Transverse colon (tissue), 4 donors: ENCODE results near the gene KTI12. TPM values are rescaled to one million over a fixed set of nuclear protein-coding genes. Genes with fewer than 3 reads are reported as not detected.
"Not testable (repeated sequence)": the region's sequence is repeated elsewhere in the genome, so short reads cannot be mapped to it uniquely, and the experiment has no call there.

Experiments used
- DNase-seq: peaks from one replicate; pipeline ENCODE4 v3.0.0-alpha.2; 2019
- H3K27ac ChIP-seq, 4 donors: fragments of 200-600 bp; sonication (generic); 2 replicates each; pipeline ENCODE4 v1.5.1; 2016 to 2018; ENCODE audit warnings: inconsistent platforms in 4 of 4
- H3K27me3 ChIP-seq: fragments of 200-600 bp; sonication (generic); 2 replicates; pipeline ENCODE4 v1.5.1; 2017; ENCODE audit warnings: inconsistent platforms
- H3K36me3 ChIP-seq, 4 donors: fragments of 200-600 bp; sonication (generic); 2 replicates each; pipeline ENCODE4 v1.5.1; 2017 to 2019; ENCODE audit warnings: inconsistent platforms in 4 of 4
- H3K4me1 ChIP-seq, 4 donors: fragments of 200-600 bp; sonication (generic); 2 replicates each; pipeline ENCODE4 v1.5.1; 2017 to 2020; ENCODE audit warnings: inconsistent platforms in 4 of 4
- H3K4me3 ChIP-seq, 4 donors: fragments of 200-600 bp; sonication (generic); 1 replicate in 1 of 4; 2 replicates in 3 of 4; pipeline versions ENCODE4 v1.5.1 to v1.6.1; 2017 to 2019; ENCODE audit warnings: inconsistent platforms in 4 of 4
- H3K9me3 ChIP-seq, 2 donors: fragments of 200-600 bp; sonication (generic); 2 replicates each; pipeline ENCODE4 v1.5.1; 2017 to 2019; ENCODE audit warnings: inconsistent platforms in 2 of 2
- EP300 ChIP-seq: sonication (generic); formaldehyde crosslinking; IDR thresholded peaks from one replicate; pipeline ENCODE4 v1.6.1; 2017; ENCODE audit warnings: antibody characterized with exemption, low read depth
- POLR2A ChIP-seq: fragments of 450-650 bp; IDR thresholded peaks from one replicate; pipeline ENCODE4 v1.6.1; 2016; ENCODE audit warnings: antibody characterized with exemption, mild to moderate bottlenecking, moderate library complexity
- POLR2AphosphoS5 ChIP-seq, 3 donors: sonication (generic); formaldehyde crosslinking; IDR thresholded peaks; one replicate each; pipeline ENCODE4 v1.6.1; 2016; ENCODE audit warnings: antibody characterized with exemption in 3 of 3
- WGBS, 2 donors: methylation state at CpG; one replicate each; pipeline ENCODE4 v1.1.5; 2018; ENCODE audit warnings: low coverage in 1 of 2; 5-methylcytosine and 5-hydroxymethylcytosine counted together
- in situ Hi-C, 4 donors: fragments of 200-750 bp; cut with MboI; loops; one replicate each; pipeline versions ENCODE4 v1.15.0 to v1.15.1; 2017; ENCODE audit warnings: low sequenced_read_pairs in 3 of 4, low pct_ligation_motif_present in 1 of 4, low pct_unique_long_range_greater_than_20kb in 1 of 4
- intact Hi-C: fragments of 100-400 bp; cut with DNase I; formaldehyde crosslinking; loops from one replicate; pipeline ENCODE4 v1.15.1; 2023; ENCODE audit warnings: low total_unique reads
- total RNA-seq, 4 donors: library from RNA; depleted of rRNA; stranded (reverse); fragments of >200 nt; gene quantifications; one replicate each; pipeline ENCODE4 v1.1.0, GENCODE V29; 2016
- TF ChIP-seq, protein P1 (sequence below), 5 experiments: fragments of 200-600 bp in 3 of 5; fragments of 450-650 bp in 2 of 5; sonication (generic) in 3 of 5; IDR thresholded peaks; 1 replicate in 2 of 5; 2 replicates in 3 of 5; pipeline ENCODE4 v1.5.1; 2016 to 2017; ENCODE audit warnings: antibody characterized with exemption in 5 of 5, inconsistent platforms in 3 of 5, mild to moderate bottlenecking in 2 of 5, moderate library complexity in 1 of 5

The KTI12 gene
- total RNA-seq, 4 donors from 2014 or later, result 1.8 to 7.9 (median 7.3) TPM; not detected in 1

- TF ChIP-seq, protein P1, sequence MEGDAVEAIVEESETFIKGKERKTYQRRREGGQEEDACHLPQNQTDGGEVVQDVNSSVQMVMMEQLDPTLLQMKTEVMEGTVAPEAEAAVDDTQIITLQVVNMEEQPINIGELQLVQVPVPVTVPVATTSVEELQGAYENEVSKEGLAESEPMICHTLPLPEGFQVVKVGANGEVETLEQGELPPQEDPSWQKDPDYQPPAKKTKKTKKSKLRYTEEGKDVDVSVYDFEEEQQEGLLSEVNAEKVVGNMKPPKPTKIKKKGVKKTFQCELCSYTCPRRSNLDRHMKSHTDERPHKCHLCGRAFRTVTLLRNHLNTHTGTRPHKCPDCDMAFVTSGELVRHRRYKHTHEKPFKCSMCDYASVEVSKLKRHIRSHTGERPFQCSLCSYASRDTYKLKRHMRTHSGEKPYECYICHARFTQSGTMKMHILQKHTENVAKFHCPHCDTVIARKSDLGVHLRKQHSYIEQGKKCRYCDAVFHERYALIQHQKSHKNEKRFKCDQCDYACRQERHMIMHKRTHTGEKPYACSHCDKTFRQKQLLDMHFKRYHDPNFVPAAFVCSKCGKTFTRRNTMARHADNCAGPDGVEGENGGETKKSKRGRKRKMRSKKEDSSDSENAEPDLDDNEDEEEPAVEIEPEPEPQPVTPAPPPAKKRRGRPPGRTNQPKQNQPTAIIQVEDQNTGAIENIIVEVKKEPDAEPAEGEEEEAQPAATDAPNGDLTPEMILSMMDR (IDR thresholded peaks at IDR 0.05), result no peak
- TF ChIP-seq POLR2A (no peak), POLR2AphosphoS5 (IDR thresholded peaks at IDR 0.05) (no peak), EP300 (no peak)
- Histone ChIP-seq H3K27me3 (no peaks in the 10 kb centered on the region), H3K27ac (peak overlapping the region; percentile 88 to 97 (median 92)), H3K9me3 (no peaks in the 10 kb centered on the region), H3K4me3 (peak overlapping the region; percentile 55 to 83 (median 76)), H3K36me3 (no peaks in the 10 kb centered on the region), H3K4me1 (peaks cover 20 to 52% (median 30%) of the 10 kb centered on the region in 4 donors)
- 32 to 42% methylated on average over 2 to 5 of the region's 5 CpGs for WGBS, 2 donors
- DNase-seq, result no peak
- in situ Hi-C loops, result no loop called here
- intact Hi-C loops, result no loop called here
Measured at GRCh38 chr1:52032124-52032784, 1.4 kb downstream of the KTI12 start.

- in situ Hi-C loops, DNase-seq, H3K4me3 ChIP-seq, H3K27me3 ChIP-seq, H3K9me3 ChIP-seq, intact Hi-C loops: not testable (repeated sequence)
- Histone ChIP-seq H3K4me1 (peaks cover 18 to 49% (median 27%) of the 10 kb centered on the region in 4 donors), H3K27ac (peak overlapping the region in 1 of 4 donors; percentile 2), H3K36me3 (peaks cover 0 to 13% (median 3%) of the 10 kb centered on the region in 4 donors)
- 59 to 100% methylated on average over 3 to 5 of the region's 5 CpGs for WGBS, 2 donors
Measured at GRCh38 chr1:52028839-52029238, 4.8 kb downstream of the KTI12 start.

DNA sequence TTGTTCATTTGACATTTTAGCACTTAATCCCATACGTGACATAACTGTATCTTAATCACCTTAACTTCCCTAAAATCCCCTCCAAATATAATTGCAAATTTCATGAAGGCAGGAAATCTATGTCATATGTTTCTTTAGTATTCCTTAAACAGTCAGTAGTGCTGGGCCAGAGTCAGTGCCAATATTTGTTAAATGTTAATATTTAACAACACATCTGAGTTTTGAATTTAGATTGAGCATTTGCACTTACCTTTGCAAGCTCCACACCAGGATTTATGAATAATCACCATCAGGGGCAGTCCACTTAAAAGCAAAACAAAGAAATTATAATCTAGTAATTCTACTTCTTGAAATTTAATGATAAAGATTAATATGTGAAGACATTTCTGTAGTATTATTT lies 5.3 kb downstream of the KTI12 start:
- H3K9me3 ChIP-seq, result no peaks in the 10 kb centered on the region
- intact Hi-C loops, result no loop called here
- DNase-seq, result no peak
- H3K4me1 ChIP-seq, result peaks cover 16 to 48% (median 26%) of the 10 kb centered on the region in 4 donors
- 50 to 67% methylated on average over 1 of the region's 1 CpG for WGBS, 2 donors
- peak overlapping the region in 3 of 4 donors; percentile 9 to 31 (median 19) for H3K27ac ChIP-seq
- H3K4me3 ChIP-seq, result no peak overlapping the region
- in situ Hi-C loops, result no loop called here
- H3K36me3 ChIP-seq, result peaks cover 0 to 16% (median 4%) of the 10 kb centered on the region in 4 donors
- TF ChIP-seq EP300 (no peak), POLR2A (no peak), POLR2AphosphoS5 (IDR thresholded peaks at IDR 0.05) (no peak)
- TF ChIP-seq, protein P1 (IDR thresholded peaks at IDR 0.05), result no peak
- H3K27me3 ChIP-seq, result no peaks in the 10 kb centered on the region

DNA sequence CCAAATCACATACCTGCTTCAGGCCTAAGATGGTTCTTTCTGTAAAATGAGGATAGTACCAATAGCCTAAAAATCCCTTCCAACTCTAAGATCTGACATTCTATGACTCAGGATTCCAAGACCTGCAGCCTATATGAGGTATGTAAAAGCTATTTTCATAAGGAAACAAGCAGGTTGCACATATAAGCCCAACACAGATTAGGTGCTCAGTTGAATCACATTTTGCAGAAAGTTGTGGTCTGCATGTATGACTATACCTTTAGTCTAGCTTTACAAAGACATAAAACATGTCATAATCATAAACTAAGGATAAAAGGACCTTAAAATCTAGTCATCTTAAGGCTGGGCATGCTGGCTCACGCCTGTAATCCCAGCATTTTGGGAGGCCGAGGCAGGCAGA lies 7.3 kb downstream of the KTI12 start:
- Histone ChIP-seq H3K36me3 (peaks cover 0 to 30% (median 4%) of the 10 kb centered on the region in 4 donors), H3K27me3 (no peaks in the 10 kb centered on the region), H3K4me1 (peaks cover under 1 to 34% (median 14%) of the 10 kb centered on the region in 4 donors), H3K4me3 (no peak overlapping the region), H3K9me3 (no peaks in the 10 kb centered on the region), H3K27ac (no peak overlapping the region)
- 96 to 100% methylated on average over 1 to 2 of the region's 2 CpGs for WGBS, 2 donors
- no peak for DNase-seq
- TF ChIP-seq, protein P1 (IDR thresholded peaks at IDR 0.05), result no peak
- no peak for TF ChIP-seq EP300
- no peak for TF ChIP-seq POLR2AphosphoS5 (IDR thresholded peaks at IDR 0.05)
- no peak for TF ChIP-seq POLR2A
- in situ Hi-C loops, result no loop called here
- intact Hi-C loops, result no loop called here
